Liver (tissue), 9 donors: Measurements from ENCODE around the gene PIGK. TPM values are rescaled to one million over a fixed set of nuclear protein-coding genes. Genes with fewer than 3 reads are reported as not detected.
"Not testable (repeated sequence)": the region's sequence is repeated elsewhere in the genome, so short reads cannot be mapped to it uniquely, and the experiment has no call there.

Experiments used
- DNase-seq: peaks from one replicate; pipeline ENCODE4 v3.0.0-alpha.2; 2017; ENCODE audit warnings: low spot score
- H3K27ac ChIP-seq, 2 donors: one replicate each; pipeline ENCODE4 v1.7.0; 2013; ENCODE audit warnings: inconsistent platforms in 2 of 2, low read length in 2 of 2, control low read depth in 1 of 2, low read depth in 1 of 2, mild to moderate bottlenecking in 1 of 2
- H3K27me3 ChIP-seq, 4 donors: one replicate each; pipeline versions ENCODE4 v1.6.1 to v1.7.0; 2013; ENCODE audit warnings: low read length in 3 of 4, inconsistent platforms in 1 of 4, mild to moderate bottlenecking in 1 of 4, moderate library complexity in 1 of 4; ENCODE audit not compliant: control insufficient read depth in 4 of 4, insufficient read depth in 4 of 4
- H3K36me3 ChIP-seq, 4 donors: one replicate each; pipeline versions ENCODE4 v1.6.1 to v1.7.0; 2013; ENCODE audit warnings: low read length in 3 of 4, mild to moderate bottlenecking in 3 of 4, low read depth in 1 of 4, moderate library complexity in 1 of 4; ENCODE audit not compliant: control insufficient read depth in 4 of 4, insufficient read depth in 3 of 4
- H3K4me1 ChIP-seq, 4 donors: one replicate each; pipeline versions ENCODE4 v1.6.1 to v1.7.0; 2013; ENCODE audit warnings: low read length in 3 of 4, mild to moderate bottlenecking in 3 of 4, moderate library complexity in 1 of 4; ENCODE audit not compliant: control insufficient read depth in 4 of 4, insufficient read depth in 4 of 4
- H3K4me3 ChIP-seq, 3 donors: one replicate each; pipeline versions ENCODE4 v1.6.1 to v1.7.0; 2013; ENCODE audit warnings: low read length in 3 of 3, control low read depth in 1 of 3, low read depth in 1 of 3, mild to moderate bottlenecking in 1 of 3
- H3K9ac ChIP-seq, 2 donors: one replicate each; pipeline ENCODE4 v1.7.0; 2013; ENCODE audit warnings: low read length in 2 of 2, mild to moderate bottlenecking in 2 of 2, moderate library complexity in 2 of 2, control low read depth in 1 of 2, low read depth in 1 of 2
- H3K9me3 ChIP-seq, 4 donors: one replicate each; pipeline versions ENCODE4 v1.6.1 to v1.7.0; 2013; ENCODE audit warnings: low read length in 3 of 4; ENCODE audit not compliant: control insufficient read depth in 4 of 4
- EGR1 ChIP-seq, 2 donors: IDR thresholded peaks; 2 replicates each; pipeline ENCODE4 v1.6.1; 2016 to 2018; ENCODE audit warnings: antibody characterized with exemption in 2 of 2, low read depth in 2 of 2
- FOXA1 ChIP-seq: IDR thresholded peaks from 2 replicates; pipeline ENCODE4 v1.6.1; 2016; ENCODE audit warnings: antibody characterized with exemption
- FOXA2 ChIP-seq: IDR thresholded peaks from 2 replicates; pipeline ENCODE4 v1.6.1; 2016; ENCODE audit warnings: antibody characterized with exemption
- GABPA ChIP-seq, 2 donors: IDR thresholded peaks in 1 of 2; conservative IDR thresholded peaks in 1 of 2; 2 replicates each; pipeline ENCODE4 v1.6.1; 2016; ENCODE audit warnings: antibody characterized with exemption in 2 of 2, mild to moderate bottlenecking in 1 of 2, moderate library complexity in 1 of 2
- HNF4A ChIP-seq, 2 donors: conservative IDR thresholded peaks; 2 replicates each; pipeline ENCODE4 v1.6.1; 2016; ENCODE audit warnings: antibody characterized with exemption in 2 of 2, mild to moderate bottlenecking in 2 of 2
- HNF4G ChIP-seq: IDR thresholded peaks from 2 replicates; pipeline ENCODE4 v1.6.1; 2016; ENCODE audit warnings: antibody characterized with exemption
- NR2F2 ChIP-seq: IDR thresholded peaks from 2 replicates; pipeline ENCODE4 v1.6.1; 2016; ENCODE audit warnings: antibody characterized with exemption
- RXRA ChIP-seq, 2 donors: IDR thresholded peaks; 2 replicates each; pipeline ENCODE4 v1.6.1; 2017 to 2018; ENCODE audit warnings: antibody characterized with exemption in 2 of 2, mild to moderate bottlenecking in 1 of 2
- SP1 ChIP-seq: IDR thresholded peaks from 2 replicates; pipeline ENCODE4 v1.6.1; 2018; ENCODE audit warnings: antibody characterized with exemption, mild to moderate bottlenecking
- YY1 ChIP-seq: IDR thresholded peaks from 2 replicates; pipeline ENCODE4 v1.6.1; 2016; ENCODE audit warnings: antibody characterized with exemption, mild to moderate bottlenecking
- WGBS: extraction: QIAGEN DNeasy Blood & Tissue Kit; methylation state at CpG from one replicate; pipeline ENCODE4 v1.1.7; 2013; 5-methylcytosine and 5-hydroxymethylcytosine counted together
- polyA plus RNA-seq, 2 donors: library from polyadenylated mRNA; stranded (reverse) in 1 of 2; unstranded in 1 of 2; fragments of 200-250 nt in 1 of 2; fragments of >200 nt in 1 of 2; fragmentation: Nextera tagmentation in 1 of 2; extraction: Ambion mirVana in 1 of 2; gene quantifications; one replicate each; pipeline versions ENCODE4 v1.2.1 to v1.2.3, GENCODE V29; 2013 to 2015
- total RNA-seq, 2 donors: library from RNA; depleted of rRNA; stranded (reverse); fragments of >200 nt; gene quantifications; one replicate each; pipeline ENCODE4 v1.2.3, GENCODE V29; 2014
- TF ChIP-seq, protein P1 (sequence below): fragments of 150-350 bp; IDR thresholded peaks from 2 replicates; pipeline ENCODE4 v1.5.1; 2017; ENCODE audit warnings: improper control_type of control experiment, low read depth, low read length; ENCODE audit not compliant: missing input control
- TF ChIP-seq, protein P2 (sequence below): IDR thresholded peaks from 2 replicates; pipeline ENCODE4 v1.6.1; 2016; ENCODE audit warnings: antibody characterized with exemption
- TF ChIP-seq, protein P3 (sequence below): IDR thresholded peaks from 2 replicates; pipeline ENCODE4 v1.6.1; 2016; ENCODE audit warnings: antibody characterized with exemption, mild to moderate bottlenecking
- TF ChIP-seq, protein P4 (sequence below): IDR thresholded peaks from 2 replicates; pipeline ENCODE4 v1.6.1; 2016; ENCODE audit warnings: antibody characterized with exemption
- donor health status: healthy.
- donor health status: healthy.
- donor health status: healthy.
- donor health status: healthy.
- donor health status: healthy.

PIGK gene
- total and polyA plus RNA-seq, 4 donors, result 10.8 to 15.6 (median 14.4) TPM

DNA sequence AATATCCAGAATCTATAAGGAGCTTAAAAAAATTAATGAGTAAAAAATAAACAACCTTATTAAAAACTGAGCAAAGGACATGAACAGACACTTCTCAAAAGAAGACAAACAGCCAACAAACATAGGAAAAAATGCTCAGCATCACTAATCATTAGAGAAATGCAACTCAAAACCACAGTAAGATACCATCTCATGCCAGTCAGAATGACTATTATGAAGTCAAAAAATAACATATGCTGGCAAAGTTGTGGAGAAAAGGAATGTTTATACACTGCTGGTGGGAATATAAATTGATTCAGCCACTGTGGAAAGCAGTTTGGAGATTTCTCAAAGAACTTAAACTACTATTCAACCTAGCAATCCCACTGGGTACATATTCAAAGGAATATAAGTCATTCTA is 25.3 kb downstream of the PIGK start:
- Histone ChIP-seq H3K9me3 (no peaks in the 10 kb centered on the region), H3K4me1 (no peaks in the 10 kb centered on the region), H3K27ac (no peak overlapping the region), H3K27me3 (no peaks in the 10 kb centered on the region), H3K36me3 (peaks cover 0 to 3% (median under 1%) of the 10 kb centered on the region in 4 donors), H3K4me3 (no peak overlapping the region), H3K9ac (no peak overlapping the region)
- DNase-seq, result no peak
- TF ChIP-seq, protein P1, sequence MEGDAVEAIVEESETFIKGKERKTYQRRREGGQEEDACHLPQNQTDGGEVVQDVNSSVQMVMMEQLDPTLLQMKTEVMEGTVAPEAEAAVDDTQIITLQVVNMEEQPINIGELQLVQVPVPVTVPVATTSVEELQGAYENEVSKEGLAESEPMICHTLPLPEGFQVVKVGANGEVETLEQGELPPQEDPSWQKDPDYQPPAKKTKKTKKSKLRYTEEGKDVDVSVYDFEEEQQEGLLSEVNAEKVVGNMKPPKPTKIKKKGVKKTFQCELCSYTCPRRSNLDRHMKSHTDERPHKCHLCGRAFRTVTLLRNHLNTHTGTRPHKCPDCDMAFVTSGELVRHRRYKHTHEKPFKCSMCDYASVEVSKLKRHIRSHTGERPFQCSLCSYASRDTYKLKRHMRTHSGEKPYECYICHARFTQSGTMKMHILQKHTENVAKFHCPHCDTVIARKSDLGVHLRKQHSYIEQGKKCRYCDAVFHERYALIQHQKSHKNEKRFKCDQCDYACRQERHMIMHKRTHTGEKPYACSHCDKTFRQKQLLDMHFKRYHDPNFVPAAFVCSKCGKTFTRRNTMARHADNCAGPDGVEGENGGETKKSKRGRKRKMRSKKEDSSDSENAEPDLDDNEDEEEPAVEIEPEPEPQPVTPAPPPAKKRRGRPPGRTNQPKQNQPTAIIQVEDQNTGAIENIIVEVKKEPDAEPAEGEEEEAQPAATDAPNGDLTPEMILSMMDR, result no peak
- TF ChIP-seq HNF4G, result no peak
- TF ChIP-seq, protein P2, sequence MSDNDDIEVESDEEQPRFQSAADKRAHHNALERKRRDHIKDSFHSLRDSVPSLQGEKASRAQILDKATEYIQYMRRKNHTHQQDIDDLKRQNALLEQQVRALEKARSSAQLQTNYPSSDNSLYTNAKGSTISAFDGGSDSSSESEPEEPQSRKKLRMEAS, result no peak
- TF ChIP-seq, protein P3, sequence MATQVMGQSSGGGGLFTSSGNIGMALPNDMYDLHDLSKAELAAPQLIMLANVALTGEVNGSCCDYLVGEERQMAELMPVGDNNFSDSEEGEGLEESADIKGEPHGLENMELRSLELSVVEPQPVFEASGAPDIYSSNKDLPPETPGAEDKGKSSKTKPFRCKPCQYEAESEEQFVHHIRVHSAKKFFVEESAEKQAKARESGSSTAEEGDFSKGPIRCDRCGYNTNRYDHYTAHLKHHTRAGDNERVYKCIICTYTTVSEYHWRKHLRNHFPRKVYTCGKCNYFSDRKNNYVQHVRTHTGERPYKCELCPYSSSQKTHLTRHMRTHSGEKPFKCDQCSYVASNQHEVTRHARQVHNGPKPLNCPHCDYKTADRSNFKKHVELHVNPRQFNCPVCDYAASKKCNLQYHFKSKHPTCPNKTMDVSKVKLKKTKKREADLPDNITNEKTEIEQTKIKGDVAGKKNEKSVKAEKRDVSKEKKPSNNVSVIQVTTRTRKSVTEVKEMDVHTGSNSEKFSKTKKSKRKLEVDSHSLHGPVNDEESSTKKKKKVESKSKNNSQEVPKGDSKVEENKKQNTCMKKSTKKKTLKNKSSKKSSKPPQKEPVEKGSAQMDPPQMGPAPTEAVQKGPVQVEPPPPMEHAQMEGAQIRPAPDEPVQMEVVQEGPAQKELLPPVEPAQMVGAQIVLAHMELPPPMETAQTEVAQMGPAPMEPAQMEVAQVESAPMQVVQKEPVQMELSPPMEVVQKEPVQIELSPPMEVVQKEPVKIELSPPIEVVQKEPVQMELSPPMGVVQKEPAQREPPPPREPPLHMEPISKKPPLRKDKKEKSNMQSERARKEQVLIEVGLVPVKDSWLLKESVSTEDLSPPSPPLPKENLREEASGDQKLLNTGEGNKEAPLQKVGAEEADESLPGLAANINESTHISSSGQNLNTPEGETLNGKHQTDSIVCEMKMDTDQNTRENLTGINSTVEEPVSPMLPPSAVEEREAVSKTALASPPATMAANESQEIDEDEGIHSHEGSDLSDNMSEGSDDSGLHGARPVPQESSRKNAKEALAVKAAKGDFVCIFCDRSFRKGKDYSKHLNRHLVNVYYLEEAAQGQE, result no peak
- TF ChIP-seq FOXA1, result no peak
- TF ChIP-seq, protein P4, sequence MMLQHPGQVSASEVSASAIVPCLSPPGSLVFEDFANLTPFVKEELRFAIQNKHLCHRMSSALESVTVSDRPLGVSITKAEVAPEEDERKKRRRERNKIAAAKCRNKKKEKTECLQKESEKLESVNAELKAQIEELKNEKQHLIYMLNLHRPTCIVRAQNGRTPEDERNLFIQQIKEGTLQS, result no peak

DNA sequence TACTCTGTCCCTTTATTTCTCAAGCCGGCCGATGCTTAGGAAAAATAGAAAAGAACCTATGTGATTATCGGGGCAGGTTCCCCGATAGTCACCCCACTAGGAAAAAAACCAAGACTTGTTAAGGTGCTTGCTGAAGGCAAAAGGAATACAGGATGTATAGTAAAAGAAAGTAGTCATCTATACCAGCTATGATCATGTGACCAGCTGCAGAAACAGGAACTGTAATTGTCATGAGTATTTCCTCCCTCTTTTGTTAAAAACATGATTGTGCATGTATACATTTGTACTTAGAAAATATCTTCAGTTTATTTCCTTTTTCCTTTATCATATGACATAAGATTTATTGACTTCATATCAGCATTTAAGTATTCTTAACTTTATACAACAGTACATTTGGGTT is 30.5 kb downstream of the PIGK start:
- no peak for DNase-seq
- 92% methylated on average over 4 of the region's 4 CpGs for WGBS
- Histone ChIP-seq H3K9ac (no peak overlapping the region), H3K4me1 (no peaks in the 10 kb centered on the region), H3K36me3 (peaks cover 0 to 2% (median 0%) of the 10 kb centered on the region in 4 donors), H3K4me3 (no peak overlapping the region), H3K9me3 (no peaks in the 10 kb centered on the region), H3K27ac (no peak overlapping the region), H3K27me3 (no peaks in the 10 kb centered on the region)
- TF ChIP-seq, protein P1, result no peak
- TF ChIP-seq HNF4A (conservative IDR thresholded peaks at IDR 0.05), result no peak
- TF ChIP-seq SP1, result no peak
- TF ChIP-seq YY1, result no peak
- TF ChIP-seq FOXA1, result no peak
- TF ChIP-seq FOXA2, result no peak
- no peak for TF ChIP-seq NR2F2
- TF ChIP-seq RXRA (IDR thresholded peaks at IDR 0.05), result no peak
- TF ChIP-seq EGR1 (IDR thresholded peaks at IDR 0.05; ENCODE audit: low read depth in 2 of 2), result no peak
- no peak for TF ChIP-seq GABPA (IDR thresholded peaks at IDR 0.05 in 1 of 2, conservative IDR thresholded peaks at IDR 0.05 in 1 of 2)
- TF ChIP-seq, protein P3, result no peak
- TF ChIP-seq, protein P4, result no peak

DNA sequence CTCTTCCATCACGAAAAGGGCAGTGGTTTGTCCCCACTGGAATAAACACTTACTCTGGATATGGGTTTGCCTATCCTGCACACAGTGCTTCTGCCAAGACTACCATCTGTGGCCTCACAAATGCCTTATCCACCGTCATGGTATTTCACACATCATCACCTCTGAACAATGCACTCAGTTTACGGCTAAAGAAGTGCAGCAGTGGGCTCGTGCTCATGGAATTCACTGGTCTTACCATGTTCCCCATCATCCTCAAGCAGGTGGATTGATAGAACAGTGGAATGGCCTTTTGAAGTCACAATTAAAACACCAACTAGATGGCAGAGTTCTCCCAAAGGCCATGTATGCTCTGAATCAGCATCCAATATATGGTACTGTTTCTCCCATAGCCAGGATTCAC is 32.3 kb downstream of the PIGK start:
- DNase-seq, H3K9me3 ChIP-seq, H3K36me3 ChIP-seq, H3K9ac ChIP-seq, H3K27me3 ChIP-seq, H3K4me3 ChIP-seq, H3K4me1 ChIP-seq, H3K27ac ChIP-seq: not testable (repeated sequence)
- 98% methylated on average over 4 of the region's 4 CpGs for WGBS
